Posterior vena cava (tissue), 2 donors: Measurements from ENCODE around the gene POU3F2. TPM values are rescaled to one million over a fixed set of nuclear protein-coding genes. Genes with fewer than 3 reads are reported as not detected.

Experiments
- DNase-seq: peaks from one replicate; pipeline ENCODE4 v3.0.0-alpha.2; 2020; ENCODE audit warnings: low spot score
- intact Hi-C, 2 donors: fragments of 100-400 bp; cut with DNase I; formaldehyde crosslinking; loops; one replicate each; pipeline versions ENCODE4 v1.14.1 to v1.14.2; 2022 to 2023
- total RNA-seq, 2 donors: library from RNA; stranded (reverse); fragmentation: NEBNext Ultra II Directional; extraction: Animal tissue kit (Norgen Biotek cat#: 25700); gene quantifications; one replicate each; pipeline ENCODE4 v1.2.1, GENCODE V29; 2021
- donor health status: DM: yes; HTN: yes; CAD: no.
- donor health status: DM: yes; HTN: yes; CAD: no.

POU3F2 gene
- total RNA-seq, 2 donors from 2014 or later: not detected

- DNase-seq: no peak
- intact Hi-C loops: no loop called here
These were observed 7.4 kb downstream of the POU3F2 start for GRCh38 chr6:98841621-98842341.

- intact Hi-C loops: no loop called here
- peak; percentile 79 for DNase-seq
These were observed 8.2 kb downstream of the POU3F2 start for GRCh38 chr6:98842342-98843180.

- DNase-seq: no peak
- intact Hi-C loops: no loop called here
These were observed 9.2 kb downstream of the POU3F2 start for GRCh38 chr6:98843271-98844243.

- intact Hi-C loops: no loop called here
- no peak for DNase-seq
These were observed 10.2 kb downstream of the POU3F2 start for GRCh38 chr6:98844244-98845210.

- intact Hi-C loops: no loop called here
- peak; percentile 92 for DNase-seq
These were observed 11.0 kb downstream of the POU3F2 start for GRCh38 chr6:98845211-98846020.

- intact Hi-C loops: no loop called here
- DNase-seq: no peak
These were observed 11.6 kb downstream of the POU3F2 start for GRCh38 chr6:98846021-98846380.

GRCh38 chr6:98847416-98847778, 13.0 kb downstream of the POU3F2 start:
- no peak for DNase-seq
- intact Hi-C loops: no loop called here

- peak; percentile 78 for DNase-seq
- intact Hi-C loops: no loop called here
These were observed 13.6 kb downstream of the POU3F2 start for GRCh38 chr6:98847779-98848538.

GRCh38 chr6:98848539-98849242, 14.3 kb downstream of the POU3F2 start:
- no peak for DNase-seq
- intact Hi-C loops: no loop called here

- no peak for DNase-seq
- intact Hi-C loops: no loop called here
These were observed 30.1 kb downstream of the POU3F2 start for GRCh38 chr6:98864497-98864896.

- intact Hi-C loops: no loop called here
- DNase-seq: no peak
These were observed 36.7 kb downstream of the POU3F2 start for GRCh38 chr6:98871057-98871456.

GRCh38 chr6:98871821-98872220, 37.4 kb downstream of the POU3F2 start:
- DNase-seq: no peak
- intact Hi-C loops: no loop called here

GRCh38 chr6:98875375-98875774, 41.0 kb downstream of the POU3F2 start:
- DNase-seq: no peak
- intact Hi-C loops: no loop called here

GRCh38 chr6:98877250-98877649, 42.9 kb downstream of the POU3F2 start:
- intact Hi-C loops: no loop called here

GRCh38 chr6:98880486-98880885, 46.1 kb downstream of the POU3F2 start:
- intact Hi-C loops: no loop called here
- DNase-seq: no peak

More at GRCh38 chr6:98877250-98877649, 42.9 kb downstream of the POU3F2 start:
- no peak for DNase-seq

- intact Hi-C loops: no loop called here
- no peak for DNase-seq
These were observed 51.0 kb downstream of the POU3F2 start for GRCh38 chr6:98885330-98885729.
